Activated naive CD8-positive, alpha-beta T cell treated with anti-CD3 and anti-CD28 coated beads, Interleukin-2, amount 50 U/mL, for 16 hours (primary cell): ENCODE measurements around the gene PROX2.
A peak's percentile ranks its signal among the peaks of the same experiment; 100 is the strongest.

Experiments
- DNase-seq: peaks from one replicate; pipeline ENCODE4 v3.0.0-alpha.2; 2020; ENCODE audit warnings: low read depth, low spot score

PROX2 gene

GRCh38 chr14:74875941-74876913 lies at the start of gene PROX2:
Gene PROX2 (minus strand): TSS chr14:74876145. CDS start chr14:74863834, 12,311 bp downstream.
- no peak for DNase-seq

- DNase-seq: no peak
Observed at GRCh38 chr14:74924061-74924460, 48.1 kb upstream of the PROX2 start.

GRCh38 chr14:74922752-74923401 lies 46.9 kb upstream of the PROX2 start, which contains the start of gene RPS6KL1:
Gene RPS6KL1 (minus strand): TSS chr14:74923260. CDS start chr14:74921541, 1,719 bp downstream.
- DNase-seq: peak; percentile 43

- no peak for DNase-seq
Observed at GRCh38 chr14:74921987-74922751, 46.2 kb upstream of the PROX2 start.

- DNase-seq: no peak
Observed at GRCh38 chr14:74921053-74921620, 45.2 kb upstream of the PROX2 start.

GRCh38 chr14:74920281-74920680 lies 44.3 kb upstream of the PROX2 start:
- DNase-seq: no peak

GRCh38 chr14:74919421-74920165 lies 43.6 kb upstream of the PROX2 start:
- DNase-seq: no peak

- DNase-seq: no peak
Observed at GRCh38 chr14:74918380-74918779, 42.4 kb upstream of the PROX2 start.

- DNase-seq: no peak
Observed at GRCh38 chr14:74917646-74918081, 41.7 kb upstream of the PROX2 start.

GRCh38 chr14:74917178-74917543 lies 41.2 kb upstream of the PROX2 start:
- DNase-seq: no peak

- DNase-seq: no peak
Observed at GRCh38 chr14:74915826-74916225, 39.9 kb upstream of the PROX2 start.

- no peak for DNase-seq
Observed at GRCh38 chr14:74915426-74915825, 39.5 kb upstream of the PROX2 start.

- DNase-seq: no peak
Observed at GRCh38 chr14:74913986-74914573, 38.1 kb upstream of the PROX2 start.

GRCh38 chr14:74913393-74913910 lies 37.5 kb upstream of the PROX2 start:
- no peak for DNase-seq

- no peak for DNase-seq
Observed at GRCh38 chr14:74912801-74913200, 36.9 kb upstream of the PROX2 start.

GRCh38 chr14:74912111-74912510 lies 36.2 kb upstream of the PROX2 start:
- no peak for DNase-seq

GRCh38 chr14:74911704-74912103 lies 35.8 kb upstream of the PROX2 start:
- no peak for DNase-seq

GRCh38 chr14:74911221-74911620 lies 35.3 kb upstream of the PROX2 start:
- no peak for DNase-seq

- DNase-seq: no peak
Observed at GRCh38 chr14:74910556-74910955, 34.6 kb upstream of the PROX2 start.

GRCh38 chr14:74909911-74910310 lies 34.0 kb upstream of the PROX2 start:
- DNase-seq: no peak
